Measurements from ENCODE around the gene CUEDC1. TPM values are rescaled to one million over a fixed set of nuclear protein-coding genes. Genes with fewer than 3 reads are reported as not detected.

CUEDC1 gene
- total and polyA plus RNA-seq, 2 of the 13 experiments (the other 11 are each of a cell fraction or from before 2014, with no cell fraction given) = 7.4 to 12.9 TPM

GRCh38 chr17:57938061-57938502, 17.1 kb downstream of the CUEDC1 start (continued):
- no peak for TF ChIP-seq MXD1 (CRISPR knock-in tag; IDR thresholded peaks at IDR 0.05)
- TF ChIP-seq TEF (CRISPR knock-in tag; IDR thresholded peaks at IDR 0.05) = no peak
- no peak for TF ChIP-seq KAT2B (IDR thresholded peaks at IDR 0.05; ENCODE audit: borderline replicate concordance, low read depth, low read length)
- TF ChIP-seq, protein P1, sequence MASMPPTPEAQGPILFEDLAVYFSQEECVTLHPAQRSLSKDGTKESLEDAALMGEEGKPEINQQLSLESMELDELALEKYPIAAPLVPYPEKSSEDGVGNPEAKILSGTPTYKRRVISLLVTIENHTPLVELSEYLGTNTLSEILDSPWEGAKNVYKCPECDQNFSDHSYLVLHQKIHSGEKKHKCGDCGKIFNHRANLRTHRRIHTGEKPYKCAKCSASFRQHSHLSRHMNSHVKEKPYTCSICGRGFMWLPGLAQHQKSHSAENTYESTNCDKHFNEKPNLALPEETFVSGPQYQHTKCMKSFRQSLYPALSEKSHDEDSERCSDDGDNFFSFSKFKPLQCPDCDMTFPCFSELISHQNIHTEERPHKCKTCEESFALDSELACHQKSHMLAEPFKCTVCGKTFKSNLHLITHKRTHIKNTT (CRISPR knock-in tag; IDR thresholded peaks at IDR 0.05) = no peak
- TF ChIP-seq TAF1 (CRISPR knock-in tag; IDR thresholded peaks at IDR 0.05) = no peak
- TF ChIP-seq ZNF431 (CRISPR knock-in tag; IDR thresholded peaks at IDR 0.05; ENCODE audit: borderline replicate concordance, low read depth) = 0 out of 2 replicates have a peak, but pooled peaks have one; percentile 30
- TF ChIP-seq POLR2G (IDR thresholded peaks at IDR 0.05; ENCODE audit: low read depth, low read length) = no peak
- no peak for TF ChIP-seq TGIF2 (CRISPR knock-in tag; IDR thresholded peaks at IDR 0.05)
- no peak for TF ChIP-seq SIN3B (IDR thresholded peaks at IDR 0.05; ENCODE audit: low read length)
- peak; percentile 46 for TF ChIP-seq SKI (IDR thresholded peaks at IDR 0.05; ENCODE audit: partially characterized antibody)
- no peak for TF ChIP-seq AKNA (CRISPR knock-in tag; IDR thresholded peaks at IDR 0.05; ENCODE audit: borderline replicate concordance)
- no peak for TF ChIP-seq SUZ12 (IDR thresholded peaks at IDR 0.05; ENCODE audit: low read depth, low read length)
- TF ChIP-seq POLR2AphosphoS2 (IDR thresholded peaks at IDR 0.05; ENCODE audit: low read depth, low read length) = no peak
- TF ChIP-seq PATZ1 (CRISPR knock-in tag; IDR thresholded peaks at IDR 0.05) = peak; percentile 66
- TF ChIP-seq, protein P2, sequence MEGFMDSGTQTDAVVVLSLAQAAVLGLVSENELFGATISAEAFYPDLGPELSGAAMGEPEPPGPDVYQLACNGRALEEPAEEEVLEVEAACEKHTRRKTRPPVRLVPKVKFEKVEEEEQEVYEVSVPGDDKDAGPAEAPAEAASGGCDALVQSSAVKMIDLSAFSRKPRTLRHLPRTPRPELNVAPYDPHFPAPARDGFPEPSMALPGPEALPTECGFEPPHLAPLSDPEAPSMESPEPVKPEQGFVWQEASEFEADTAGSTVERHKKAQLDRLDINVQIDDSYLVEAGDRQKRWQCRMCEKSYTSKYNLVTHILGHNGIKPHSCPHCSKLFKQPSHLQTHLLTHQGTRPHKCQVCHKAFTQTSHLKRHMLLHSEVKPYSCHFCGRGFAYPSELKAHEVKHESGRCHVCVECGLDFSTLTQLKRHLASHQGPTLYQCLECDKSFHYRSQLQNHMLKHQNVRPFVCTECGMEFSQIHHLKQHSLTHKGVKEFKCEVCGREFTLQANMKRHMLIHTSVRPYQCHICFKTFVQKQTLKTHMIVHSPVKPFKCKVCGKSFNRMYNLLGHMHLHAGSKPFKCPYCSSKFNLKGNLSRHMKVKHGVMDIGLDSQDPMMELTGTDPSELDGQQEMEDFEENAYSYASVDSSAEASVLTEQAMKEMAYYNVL (CRISPR knock-in tag; IDR thresholded peaks at IDR 0.05; ENCODE audit: borderline replicate concordance) = no peak
- TF ChIP-seq REPIN1 (CRISPR knock-in tag; IDR thresholded peaks at IDR 0.05; ENCODE audit: borderline replicate concordance, low read depth) = no peak
- TF ChIP-seq PCBP2 (optimal IDR thresholded peaks at IDR 0.05; ENCODE audit: low read depth, low read length, poor library complexity, severe bottlenecking) = no peak
- peak; percentile 71 for TF ChIP-seq CEBPG (CRISPR knock-in tag; IDR thresholded peaks at IDR 0.05)

All from HepG2 (cell line).